Rectal smooth muscle tissue (tissue), 1 donor: Measurements from ENCODE around the gene WNK2.
A peak's percentile ranks its signal among the peaks of the same experiment; 100 is the strongest.

Experiments used
- H3K27ac ChIP-seq: one replicate; pipeline ENCODE4 v1.7.0; 2013; ENCODE audit warnings: low read depth, low read length, inconsistent platforms
- H3K27me3 ChIP-seq: one replicate; pipeline ENCODE4 v1.7.0; 2013; ENCODE audit warnings: low read length; ENCODE audit not compliant: control insufficient read depth, insufficient read depth
- H3K36me3 ChIP-seq: one replicate; pipeline ENCODE4 v1.7.0; 2013; ENCODE audit warnings: low read length; ENCODE audit not compliant: control insufficient read depth, insufficient read depth
- H3K4me1 ChIP-seq: one replicate; pipeline ENCODE4 v1.7.0; 2013; ENCODE audit warnings: low read length; ENCODE audit not compliant: control insufficient read depth, insufficient read depth
- H3K4me3 ChIP-seq: one replicate; pipeline ENCODE4 v1.7.0; 2013; ENCODE audit warnings: low read length
- H3K9ac ChIP-seq: one replicate; pipeline ENCODE4 v1.7.0; 2013; ENCODE audit warnings: low read length

WNK2 gene

GRCh38 chr9:93182572-93182971, 1.4 kb upstream of the WNK2 start:
- Histone ChIP-seq H3K27ac (no peak overlapping the region), H3K4me3 (no peak overlapping the region), H3K9ac (no peak overlapping the region), H3K36me3 (no peaks in the 10 kb centered on the region), H3K4me1 (peaks cover 12% of the 10 kb centered on the region), H3K27me3 (peaks cover 3% of the 10 kb centered on the region)

- peaks cover 17% of the 10 kb centered on the region for H3K4me1 ChIP-seq
- H3K4me3 ChIP-seq: peak overlapping the region; percentile 66
- no peak overlapping the region for H3K27ac ChIP-seq
- H3K27me3 ChIP-seq: peaks cover 3% of the 10 kb centered on the region
- H3K36me3 ChIP-seq: no peaks in the 10 kb centered on the region
- no peak overlapping the region for H3K9ac ChIP-seq
These were observed 742 bp upstream of the WNK2 start for GRCh38 chr9:93183131-93183662.

GRCh38 chr9:93184432-93185265, 710 bp downstream of the WNK2 start:
- peaks cover 3% of the 10 kb centered on the region for H3K27me3 ChIP-seq
- peak overlapping the region; percentile 91 for H3K27ac ChIP-seq
- H3K4me1 ChIP-seq: peaks cover 22% of the 10 kb centered on the region
- no peaks in the 10 kb centered on the region for H3K36me3 ChIP-seq
- H3K9ac ChIP-seq: peak overlapping the region; percentile 43
- H3K4me3 ChIP-seq: peak overlapping the region; percentile 66

- H3K9ac ChIP-seq: no peak overlapping the region
- peaks cover 3% of the 10 kb centered on the region for H3K27me3 ChIP-seq
- no peaks in the 10 kb centered on the region for H3K36me3 ChIP-seq
- peaks cover 22% of the 10 kb centered on the region for H3K4me1 ChIP-seq
- H3K27ac ChIP-seq: peak overlapping the region; percentile 91
- peak overlapping the region; percentile 44 for H3K4me3 ChIP-seq
These were observed 1.6 kb downstream of the WNK2 start for GRCh38 chr9:93185266-93186214.

DNA sequence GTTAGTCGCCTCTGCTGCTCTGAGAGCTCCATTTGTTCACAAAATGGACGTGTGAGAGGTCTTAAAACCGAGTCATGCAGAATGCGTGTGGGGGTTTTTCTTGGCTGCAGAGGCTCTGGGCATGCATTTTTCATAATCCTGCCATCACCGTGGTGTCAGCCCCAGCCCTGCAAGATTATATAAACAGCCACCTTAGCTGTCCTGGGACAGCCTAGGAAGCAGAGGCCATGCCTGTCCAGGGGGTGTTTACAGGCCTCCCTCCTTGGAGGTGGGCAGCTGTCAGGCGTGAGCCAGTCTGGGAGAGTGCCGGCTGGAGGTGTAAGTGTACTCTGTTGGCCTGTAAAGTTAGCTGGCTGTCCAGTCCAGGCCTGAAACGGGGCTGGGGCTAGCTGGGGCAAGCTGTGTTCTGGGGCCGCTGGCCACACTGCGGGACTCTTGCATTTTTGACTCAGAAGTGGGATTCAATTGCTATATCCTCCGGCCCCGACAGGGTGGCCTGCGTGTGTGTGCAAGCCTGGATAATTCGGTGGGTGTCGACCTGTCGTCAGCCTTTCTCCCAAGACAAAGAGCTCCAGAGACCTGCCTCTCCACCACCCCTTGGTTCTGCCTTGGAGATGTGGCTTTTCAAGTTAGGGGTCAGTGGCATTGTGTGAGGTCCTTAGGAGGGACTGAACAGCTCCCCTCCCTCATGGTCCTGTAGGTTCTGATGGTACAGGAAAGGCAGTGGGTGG, 2.4 kb downstream of the WNK2 start:
- Histone ChIP-seq H3K27ac (peak overlapping the region; percentile 91), H3K27me3 (peaks cover 3% of the 10 kb centered on the region), H3K9ac (peak overlapping the region; percentile 2), H3K36me3 (no peaks in the 10 kb centered on the region), H3K4me1 (peaks cover 22% of the 10 kb centered on the region), H3K4me3 (peak overlapping the region; percentile 44)

GRCh38 chr9:93187047-93187446, 3.1 kb downstream of the WNK2 start:
- H3K27me3 ChIP-seq: peaks cover 3% of the 10 kb centered on the region
- H3K27ac ChIP-seq: peak overlapping the region; percentile 91
- H3K36me3 ChIP-seq: no peaks in the 10 kb centered on the region
- H3K4me1 ChIP-seq: peaks cover 22% of the 10 kb centered on the region
- no peak overlapping the region for H3K9ac ChIP-seq
- peak overlapping the region; percentile 44 for H3K4me3 ChIP-seq

DNA sequence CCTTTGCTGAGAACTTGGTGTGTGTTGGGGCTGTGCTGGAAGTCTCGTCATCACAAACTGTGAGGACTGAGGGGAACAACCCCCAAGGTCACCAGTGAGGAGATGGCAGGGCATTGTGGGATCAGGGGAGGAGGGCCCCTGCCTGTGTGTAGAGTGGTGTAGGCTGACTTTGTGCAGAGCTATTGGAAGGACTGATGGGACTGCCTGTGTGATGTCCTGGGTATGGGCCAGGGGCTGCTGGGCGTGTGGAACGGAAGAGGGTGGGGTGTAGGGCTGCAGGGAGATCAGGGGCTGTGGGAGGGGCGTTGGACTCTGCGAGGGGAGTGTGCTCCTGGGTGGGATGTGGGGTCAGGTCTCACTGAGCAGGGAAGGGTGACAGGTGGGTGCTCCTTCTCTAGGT, 3.6 kb downstream of the WNK2 start:
- H3K4me3 ChIP-seq: no peak overlapping the region
- H3K36me3 ChIP-seq: no peaks in the 10 kb centered on the region
- H3K27me3 ChIP-seq: peaks cover 3% of the 10 kb centered on the region
- H3K4me1 ChIP-seq: peaks cover 22% of the 10 kb centered on the region
- H3K27ac ChIP-seq: peak overlapping the region; percentile 91
- H3K9ac ChIP-seq: peak overlapping the region; percentile 13

DNA sequence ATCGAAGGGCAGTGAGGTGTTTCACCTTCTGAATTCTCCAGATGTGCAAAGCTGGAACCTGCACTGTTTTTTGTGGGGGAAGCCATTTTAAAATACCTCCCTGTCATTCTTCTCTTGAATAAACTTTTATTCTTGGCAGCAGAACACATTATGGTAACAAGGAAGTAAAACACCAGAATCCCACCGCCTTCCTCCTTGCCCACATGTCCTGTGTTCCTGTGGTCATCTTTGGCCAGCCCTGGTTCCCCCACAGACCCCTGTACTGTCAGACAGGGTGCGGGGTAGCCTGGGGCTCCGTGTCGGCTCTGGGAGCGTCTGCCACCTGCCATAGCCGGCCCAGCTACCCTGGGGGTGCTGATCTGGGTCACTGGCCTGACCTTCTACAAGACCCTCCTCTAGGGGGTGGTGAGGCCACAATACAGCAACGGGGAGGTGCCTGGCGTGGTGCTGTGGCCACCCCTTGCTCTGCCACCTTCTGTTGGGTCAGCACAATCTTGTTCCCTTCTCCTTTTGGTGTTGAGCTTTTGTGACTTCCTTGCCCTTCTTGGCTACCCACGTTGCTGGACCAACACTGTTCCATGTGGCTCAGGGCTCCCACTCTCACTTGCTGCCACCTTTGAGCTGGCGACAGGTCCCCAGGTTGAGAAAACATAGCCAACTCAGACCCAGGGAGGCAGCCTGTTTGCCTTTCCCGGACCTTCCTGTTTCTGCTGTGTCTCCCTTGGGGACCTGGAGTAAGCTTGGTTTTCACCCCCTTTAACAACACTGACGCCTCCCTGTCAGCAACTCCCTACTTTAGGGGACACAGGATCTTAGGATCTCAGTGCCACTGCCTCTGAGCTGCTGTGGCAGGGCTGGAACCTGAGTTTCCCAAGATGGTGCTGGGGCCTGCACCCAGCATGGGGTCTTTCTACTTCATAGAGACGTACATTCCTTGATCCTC, 4.8 kb downstream of the WNK2 start:
- Histone ChIP-seq H3K27ac (peak overlapping the region; percentile 91), H3K4me1 (peaks cover 28% of the 10 kb centered on the region), H3K9ac (no peak overlapping the region), H3K36me3 (no peaks in the 10 kb centered on the region), H3K4me3 (no peak overlapping the region), H3K27me3 (no peaks in the 10 kb centered on the region)

DNA sequence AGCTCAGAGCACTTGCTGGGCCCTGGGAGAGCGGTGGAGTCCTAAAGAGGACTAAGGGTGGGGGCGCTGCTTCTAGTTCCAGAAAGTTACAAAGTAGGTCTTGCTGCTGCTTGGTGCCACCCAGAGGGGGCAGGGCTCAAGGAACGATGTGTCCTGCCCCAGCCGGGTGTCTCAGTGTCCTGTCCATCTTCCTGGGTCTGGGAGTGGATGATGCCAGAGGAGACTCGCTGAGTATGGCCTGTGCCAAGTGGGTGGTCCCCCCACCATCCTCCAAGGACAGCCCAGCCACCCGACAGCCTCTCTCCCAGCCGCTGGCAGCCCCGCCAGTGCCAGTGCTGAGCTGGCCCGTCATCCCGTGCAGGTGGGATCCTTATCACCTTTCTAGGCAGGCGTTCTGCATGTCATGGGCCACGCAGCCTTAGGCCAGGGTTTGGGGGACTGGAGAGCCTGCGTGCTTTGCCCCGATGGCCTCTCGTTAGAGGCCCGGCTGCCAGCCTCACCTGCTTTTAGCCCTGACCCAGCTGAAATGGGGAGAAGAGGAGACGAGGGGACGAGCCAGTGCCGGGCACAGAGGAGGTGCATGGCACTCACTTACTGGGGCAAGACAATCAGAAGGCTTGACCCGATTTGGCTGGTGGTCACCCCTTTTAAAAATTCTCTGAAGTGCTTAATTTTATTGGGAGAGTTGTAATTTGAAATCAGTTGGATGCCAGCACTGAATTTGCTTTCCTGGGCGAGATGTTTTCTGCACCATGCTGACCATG, 5.6 kb downstream of the WNK2 start:
- H3K27ac ChIP-seq: peak overlapping the region; percentile 91
- no peaks in the 10 kb centered on the region for H3K27me3 ChIP-seq
- no peak overlapping the region for H3K9ac ChIP-seq
- H3K4me3 ChIP-seq: no peak overlapping the region
- H3K36me3 ChIP-seq: no peaks in the 10 kb centered on the region
- H3K4me1 ChIP-seq: peaks cover 36% of the 10 kb centered on the region

- no peaks in the 10 kb centered on the region for H3K27me3 ChIP-seq
- H3K27ac ChIP-seq: no peak overlapping the region
- H3K36me3 ChIP-seq: no peaks in the 10 kb centered on the region
- peaks cover 37% of the 10 kb centered on the region for H3K4me1 ChIP-seq
- H3K4me3 ChIP-seq: no peak overlapping the region
- H3K9ac ChIP-seq: no peak overlapping the region
These were observed 6.2 kb downstream of the WNK2 start for GRCh38 chr9:93190133-93190525.
